HCEC 1CT (cell line): Measurements from ENCODE around the gene ZNF750.

Experiments used
- DNase-seq: peaks from one replicate; pipeline ENCODE4 v3.0.0-alpha.2; 2017

Gene ZNF750

GRCh38 chr17:82839617-82840292, at the start of gene ZNF750:
Gene ZNF750, minus strand, starts transcription at chr17:82840022. Its CDS starts 7,568 bp downstream, at chr17:82832454.
- no peak for DNase-seq

GRCh38 chr17:82888583-82889495, 49.0 kb upstream of the ZNF750 start:
- DNase-seq = no peak

- no peak for DNase-seq
Measured at GRCh38 chr17:82887255-82888164, 47.7 kb upstream of the ZNF750 start.

- no peak for DNase-seq
Measured at GRCh38 chr17:82884970-82885353, 45.1 kb upstream of the ZNF750 start.

GRCh38 chr17:82884341-82884969, 44.6 kb upstream of the ZNF750 start:
- DNase-seq = no peak

- DNase-seq = no peak
Measured at GRCh38 chr17:82883419-82884031, 43.7 kb upstream of the ZNF750 start.

GRCh38 chr17:82882715-82883418, 43.0 kb upstream of the ZNF750 start:
- DNase-seq = no peak

- no peak for DNase-seq
Measured at GRCh38 chr17:82881900-82882714, 42.3 kb upstream of the ZNF750 start.

GRCh38 chr17:82881324-82881823, 41.6 kb upstream of the ZNF750 start:
- DNase-seq = no peak

- no peak for DNase-seq
Measured at GRCh38 chr17:82880620-82881323, 41.0 kb upstream of the ZNF750 start.

- no peak for DNase-seq
Measured at GRCh38 chr17:82879241-82879640, 39.4 kb upstream of the ZNF750 start.

- no peak for DNase-seq
Measured at GRCh38 chr17:82878527-82878926, 38.7 kb upstream of the ZNF750 start.

GRCh38 chr17:82876602-82877379, 37.0 kb upstream of the ZNF750 start:
- peak; percentile 62 for DNase-seq

- DNase-seq = no peak
Measured at GRCh38 chr17:82876149-82876548, 36.3 kb upstream of the ZNF750 start.

- no peak for DNase-seq
Measured at GRCh38 chr17:82875407-82875856, 35.6 kb upstream of the ZNF750 start.

- DNase-seq = no peak
Measured at GRCh38 chr17:82874011-82874835, 34.4 kb upstream of the ZNF750 start.

- no peak for DNase-seq
Measured at GRCh38 chr17:82873521-82873920, 33.7 kb upstream of the ZNF750 start.
